PFSK-1 (cell line): ENCODE measurements around the gene APP.

Experiments used
- FOXP2 ChIP-seq: optimal IDR thresholded peaks from 2 replicates; pipeline ENCODE3; 2011; ENCODE audit warnings: borderline replicate concordance, control low read depth, inconsistent platforms; ENCODE audit not compliant: insufficient read depth; ENCODE audit errors: extremely low read length, extremely low read depth
- POLR2AphosphoS5 ChIP-seq: IDR thresholded peaks from 2 replicates; pipeline ENCODE4 v1.6.1; 2012; ENCODE audit warnings: low read depth, mild to moderate bottlenecking, control low read depth, low read length, moderate library complexity
- SIN3A ChIP-seq: IDR thresholded peaks from 2 replicates; pipeline ENCODE4 v1.6.1; 2012; ENCODE audit warnings: mild to moderate bottlenecking, low read length, moderate library complexity, borderline replicate concordance; ENCODE audit not compliant: insufficient read depth
- TAF1 ChIP-seq: IDR thresholded peaks from 2 replicates; pipeline ENCODE4 v1.6.1; 2012; ENCODE audit warnings: low read length, control low read depth, borderline replicate concordance; ENCODE audit not compliant: insufficient read depth
- TF ChIP-seq, protein P1 (sequence below), 2 experiments: IDR thresholded peaks; 2 replicates each; pipeline versions ENCODE4 v1.6.1 to v1.8.0; 2011 to 2012; ENCODE audit warnings: low read depth in 2 of 2, low read length in 2 of 2, control low read depth in 1 of 2, inconsistent platforms in 1 of 2, mild to moderate bottlenecking in 1 of 2, moderate library complexity in 1 of 2; ENCODE audit not compliant: insufficient read depth in 1 of 2

DNA sequence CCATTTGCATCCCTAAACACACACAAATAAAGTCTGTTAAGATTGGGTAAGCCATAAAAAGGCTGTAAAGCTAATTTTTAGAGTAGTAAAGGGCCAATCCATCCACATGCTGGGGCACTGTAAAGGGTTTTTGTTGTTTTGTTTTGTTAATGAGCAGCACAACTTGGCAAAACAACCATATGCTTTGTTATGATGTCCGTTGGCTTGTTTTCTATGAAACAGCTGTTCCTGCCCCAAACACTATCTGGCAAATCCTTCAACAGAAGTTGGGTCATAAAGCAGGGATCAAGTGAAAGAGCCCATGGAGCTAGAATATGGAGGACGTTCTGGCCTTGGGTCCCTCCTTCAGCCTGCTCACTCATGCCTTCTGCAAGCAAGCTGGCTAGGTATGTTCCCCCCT is 183.6 kb downstream of the APP start:
- TF ChIP-seq POLR2AphosphoS5, result no peak
- TF ChIP-seq SIN3A, result no peak
- TF ChIP-seq, protein P1, sequence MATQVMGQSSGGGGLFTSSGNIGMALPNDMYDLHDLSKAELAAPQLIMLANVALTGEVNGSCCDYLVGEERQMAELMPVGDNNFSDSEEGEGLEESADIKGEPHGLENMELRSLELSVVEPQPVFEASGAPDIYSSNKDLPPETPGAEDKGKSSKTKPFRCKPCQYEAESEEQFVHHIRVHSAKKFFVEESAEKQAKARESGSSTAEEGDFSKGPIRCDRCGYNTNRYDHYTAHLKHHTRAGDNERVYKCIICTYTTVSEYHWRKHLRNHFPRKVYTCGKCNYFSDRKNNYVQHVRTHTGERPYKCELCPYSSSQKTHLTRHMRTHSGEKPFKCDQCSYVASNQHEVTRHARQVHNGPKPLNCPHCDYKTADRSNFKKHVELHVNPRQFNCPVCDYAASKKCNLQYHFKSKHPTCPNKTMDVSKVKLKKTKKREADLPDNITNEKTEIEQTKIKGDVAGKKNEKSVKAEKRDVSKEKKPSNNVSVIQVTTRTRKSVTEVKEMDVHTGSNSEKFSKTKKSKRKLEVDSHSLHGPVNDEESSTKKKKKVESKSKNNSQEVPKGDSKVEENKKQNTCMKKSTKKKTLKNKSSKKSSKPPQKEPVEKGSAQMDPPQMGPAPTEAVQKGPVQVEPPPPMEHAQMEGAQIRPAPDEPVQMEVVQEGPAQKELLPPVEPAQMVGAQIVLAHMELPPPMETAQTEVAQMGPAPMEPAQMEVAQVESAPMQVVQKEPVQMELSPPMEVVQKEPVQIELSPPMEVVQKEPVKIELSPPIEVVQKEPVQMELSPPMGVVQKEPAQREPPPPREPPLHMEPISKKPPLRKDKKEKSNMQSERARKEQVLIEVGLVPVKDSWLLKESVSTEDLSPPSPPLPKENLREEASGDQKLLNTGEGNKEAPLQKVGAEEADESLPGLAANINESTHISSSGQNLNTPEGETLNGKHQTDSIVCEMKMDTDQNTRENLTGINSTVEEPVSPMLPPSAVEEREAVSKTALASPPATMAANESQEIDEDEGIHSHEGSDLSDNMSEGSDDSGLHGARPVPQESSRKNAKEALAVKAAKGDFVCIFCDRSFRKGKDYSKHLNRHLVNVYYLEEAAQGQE (IDR thresholded peaks at IDR 0.05; ENCODE audit: insufficient read depth in 1 of 2, low read depth in 2 of 2, low read length in 2 of 2), result no peak
- TF ChIP-seq FOXP2, result no peak
- TF ChIP-seq TAF1, result no peak
